Ishikawa (cell line): ENCODE data around the gene TP53RK.

Experiments used
- CEBPB ChIP-seq: IDR thresholded peaks from 2 replicates; pipeline ENCODE4 v1.6.1; 2012
- CREB1 ChIP-seq: IDR thresholded peaks from 2 replicates; pipeline ENCODE4 v1.6.1; 2012; ENCODE audit warnings: low read depth
- EGR1 ChIP-seq: IDR thresholded peaks from 2 replicates; pipeline ENCODE4 v1.6.1; 2012
- EP300 ChIP-seq: IDR thresholded peaks from 2 replicates; pipeline ENCODE4 v1.6.1; 2012; ENCODE audit warnings: borderline replicate concordance
- FOXM1 ChIP-seq: IDR thresholded peaks from 2 replicates; pipeline ENCODE4 v1.6.1; 2012; ENCODE audit warnings: low read depth, borderline replicate concordance
- MAX ChIP-seq: IDR thresholded peaks from 2 replicates; pipeline ENCODE4 v1.6.1; 2012
- NFIC ChIP-seq: IDR thresholded peaks from 2 replicates; pipeline ENCODE4 v1.6.1; 2012
- RAD21 ChIP-seq: IDR thresholded peaks from 2 replicates; pipeline ENCODE4 v1.6.1; 2012; ENCODE audit warnings: low read depth
- REST ChIP-seq: IDR thresholded peaks from 2 replicates; pipeline ENCODE4 v1.6.1; 2012; ENCODE audit warnings: low read depth, mild to moderate bottlenecking
- TAF1 ChIP-seq: IDR thresholded peaks from 2 replicates; pipeline ENCODE4 v1.6.1; 2012; ENCODE audit warnings: low read depth, mild to moderate bottlenecking
- TCF12 ChIP-seq: IDR thresholded peaks from 2 replicates; pipeline ENCODE4 v1.6.1; 2012; ENCODE audit warnings: low read depth
- TEAD4 ChIP-seq: IDR thresholded peaks from 2 replicates; pipeline ENCODE4 v1.6.1; 2012
- USF1 ChIP-seq: IDR thresholded peaks from 2 replicates; pipeline ENCODE4 v1.6.1; 2012
- YY1 ChIP-seq: IDR thresholded peaks from 2 replicates; pipeline ENCODE4 v1.6.1; 2012; ENCODE audit warnings: low read depth
- ZBTB7A ChIP-seq: IDR thresholded peaks from 2 replicates; pipeline ENCODE4 v1.6.1; 2012; ENCODE audit warnings: low read depth

TP53RK gene

GRCh38 chr20:46637427-46638133 lies 51.7 kb downstream of the TP53RK start:
- TF ChIP-seq NFIC (no peak), CREB1 (no peak), TCF12 (no peak), RAD21 (no peak), YY1 (no peak), TAF1 (no peak), USF1 (no peak), REST (no peak), FOXM1 (no peak)

- TF ChIP-seq MAX (no peak), TCF12 (no peak), EP300 (no peak), CREB1 (no peak), EGR1 (no peak), CEBPB (no peak), REST (no peak), YY1 (no peak), FOXM1 (no peak), TAF1 (no peak), ZBTB7A (no peak)
Measured at GRCh38 chr20:46637020-46637419, 52.2 kb downstream of the TP53RK start.

DNA sequence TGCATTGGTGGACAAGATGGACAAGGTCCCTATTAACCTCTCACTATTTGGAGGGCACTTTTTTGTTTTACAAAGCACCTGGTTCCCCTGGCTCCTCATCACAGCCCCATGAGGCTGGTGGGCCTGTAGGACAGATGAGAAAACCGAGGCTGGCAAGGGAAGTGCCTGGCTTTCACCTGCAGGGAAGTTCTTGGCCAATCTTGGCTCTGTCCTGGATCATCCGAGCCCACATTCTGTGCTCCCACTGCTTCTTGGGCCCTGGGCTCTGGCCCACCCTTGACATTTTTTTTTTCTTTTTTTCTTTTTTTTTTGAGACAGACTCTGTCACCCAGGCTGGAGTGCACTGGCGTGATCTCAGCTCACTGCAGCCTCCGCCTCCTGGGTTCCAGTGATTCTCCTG lies 52.7 kb downstream of the TP53RK start:
- TF ChIP-seq TEAD4: no peak
- TF ChIP-seq CEBPB: no peak
- TF ChIP-seq USF1: no peak
- no peak for TF ChIP-seq YY1
- TF ChIP-seq TCF12: no peak

DNA sequence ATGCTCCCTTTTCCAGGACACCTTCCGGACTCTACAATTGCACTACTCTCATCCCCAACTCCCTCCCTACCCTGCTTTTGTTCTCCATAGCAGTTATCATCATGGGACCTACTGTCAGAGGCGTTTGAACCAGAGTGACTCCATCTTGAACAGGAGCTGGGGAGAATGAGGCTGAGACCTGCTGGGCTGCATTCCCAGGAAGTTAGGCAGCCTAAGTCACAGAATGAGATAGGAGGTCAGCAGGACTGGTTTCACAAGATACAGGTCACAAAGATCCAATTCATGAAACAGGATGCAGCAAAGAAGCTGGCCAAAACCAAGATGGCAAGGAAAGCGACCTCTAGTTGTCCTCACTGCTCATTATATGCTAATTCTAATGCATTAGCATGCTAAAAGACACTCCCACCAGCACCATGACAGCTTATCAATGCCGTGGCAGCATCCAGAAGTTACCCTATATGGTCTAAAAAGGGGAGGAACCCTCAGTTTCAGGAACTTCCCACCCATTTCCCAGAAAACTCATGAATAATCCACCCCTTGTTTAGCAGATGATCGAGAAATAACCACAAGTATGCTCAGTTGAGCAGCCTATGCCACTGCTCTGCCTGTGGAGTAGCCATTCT lies 53.6 kb downstream of the TP53RK start:
- TF ChIP-seq FOXM1 (no peak), TCF12 (no peak), RAD21 (no peak), CEBPB (no peak), YY1 (no peak), TEAD4 (no peak), NFIC (no peak), EGR1 (no peak), EP300 (no peak), USF1 (no peak), ZBTB7A (no peak), CREB1 (no peak), REST (no peak)
